SH-SY5Y (cell line): ENCODE data around the gene LAPTM4A.
A peak's percentile ranks its signal among the peaks of the same experiment; 100 is the strongest.

ENCODE experiments used
- GATA2 ChIP-seq: IDR thresholded peaks from 2 replicates; pipeline ENCODE4 v1.6.1; 2011; ENCODE audit warnings: mild to moderate bottlenecking, low read depth, low read length
- GATA3 ChIP-seq: IDR thresholded peaks from 2 replicates; pipeline ENCODE4 v1.6.1; 2011; ENCODE audit warnings: low read depth, mild to moderate bottlenecking, low read length, moderate library complexity

Gene LAPTM4A

DNA sequence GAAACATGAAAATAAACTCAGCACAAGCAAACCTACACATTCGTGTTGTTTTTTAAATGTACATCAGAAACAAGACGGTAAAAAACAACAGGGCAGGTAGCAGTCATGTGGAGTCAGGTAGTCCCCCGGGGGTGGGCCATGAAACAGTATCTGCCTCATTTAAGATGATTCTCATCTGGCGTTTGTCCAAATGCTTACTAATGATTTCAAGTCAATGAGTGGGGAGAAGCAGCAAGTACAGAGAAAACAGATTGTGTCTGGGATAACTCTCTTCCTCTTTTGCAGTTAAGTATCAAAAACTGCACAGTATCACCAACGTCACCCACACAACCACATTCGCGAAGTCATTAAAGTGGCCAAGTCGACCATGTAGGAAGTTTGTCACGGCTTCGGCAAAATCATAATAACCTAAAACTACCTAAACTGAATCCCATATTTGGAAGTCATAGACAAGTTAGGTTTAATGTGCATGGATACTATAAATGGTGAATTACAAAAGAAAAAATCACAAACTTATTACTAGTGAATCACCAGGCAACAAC lies 1.3 kb downstream of the LAPTM4A start:
- TF ChIP-seq GATA2 (no peak), GATA3 (no peak)

DNA sequence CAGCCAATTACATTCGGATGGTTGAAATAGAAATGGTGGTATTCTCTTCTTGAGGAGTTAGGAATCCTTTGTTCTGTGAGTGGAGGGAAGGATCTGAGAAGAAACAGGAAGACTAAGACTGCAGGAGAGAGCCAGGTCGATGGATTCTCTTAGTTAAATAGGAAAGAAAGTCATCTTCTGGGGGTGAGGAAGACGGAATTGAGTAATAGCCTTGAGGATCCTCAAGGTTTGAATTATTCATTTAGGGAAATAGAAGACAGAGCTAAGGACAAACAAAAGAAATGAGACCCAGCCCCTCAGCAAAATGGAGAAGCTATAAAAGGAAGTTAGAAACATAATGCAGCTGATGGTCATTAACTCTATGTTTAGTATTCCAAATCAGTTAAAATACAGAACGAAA lies 1.8 kb downstream of the LAPTM4A start:
- TF ChIP-seq GATA3 = no peak
- TF ChIP-seq GATA2 = no peak

DNA sequence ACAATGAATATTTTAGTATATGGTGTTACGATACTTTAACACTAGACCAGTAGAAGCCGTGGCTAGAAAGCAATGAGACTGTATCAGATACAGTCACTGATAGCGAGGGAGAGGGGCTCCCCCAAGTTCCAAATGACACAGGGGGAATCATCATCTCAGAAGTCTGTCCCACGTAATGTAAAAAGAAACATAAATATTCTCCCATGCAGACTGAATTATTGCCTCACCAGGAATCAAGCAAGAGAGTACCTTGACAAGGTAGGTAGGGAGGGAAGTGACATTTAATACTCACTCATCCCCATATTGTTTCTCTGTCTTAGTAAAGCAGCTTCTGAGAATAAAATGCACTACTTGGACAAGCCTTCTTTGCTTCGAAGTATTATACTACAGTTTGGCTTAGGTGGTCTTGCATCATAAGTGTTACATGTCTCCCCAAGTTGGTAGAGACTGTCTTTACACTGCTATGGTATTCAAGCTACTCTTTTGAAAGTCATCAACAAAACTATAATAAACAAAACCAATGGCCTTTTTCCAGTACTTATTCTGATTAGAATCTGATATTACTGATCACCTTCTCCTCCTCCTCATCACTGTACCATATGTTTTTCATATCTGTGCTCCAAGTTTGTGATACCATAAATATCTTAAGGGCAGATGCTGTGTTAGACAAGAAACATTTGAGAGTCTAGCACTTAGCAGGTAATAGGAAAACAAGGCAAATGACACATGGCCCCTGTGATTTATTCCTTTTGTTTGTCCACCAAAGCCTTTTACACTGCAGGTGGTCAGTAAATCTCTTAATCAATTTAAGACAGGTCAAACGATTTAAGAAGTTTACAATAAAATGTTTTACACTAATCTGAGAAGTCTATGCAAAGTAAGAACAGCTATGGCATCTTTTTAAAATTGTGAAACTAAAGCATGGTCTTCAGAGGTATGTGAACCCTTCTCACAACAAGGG lies 2.7 kb downstream of the LAPTM4A start:
- TF ChIP-seq GATA3 (no peak), GATA2 (no peak; the same call in 1 of the 2 replicates)

DNA sequence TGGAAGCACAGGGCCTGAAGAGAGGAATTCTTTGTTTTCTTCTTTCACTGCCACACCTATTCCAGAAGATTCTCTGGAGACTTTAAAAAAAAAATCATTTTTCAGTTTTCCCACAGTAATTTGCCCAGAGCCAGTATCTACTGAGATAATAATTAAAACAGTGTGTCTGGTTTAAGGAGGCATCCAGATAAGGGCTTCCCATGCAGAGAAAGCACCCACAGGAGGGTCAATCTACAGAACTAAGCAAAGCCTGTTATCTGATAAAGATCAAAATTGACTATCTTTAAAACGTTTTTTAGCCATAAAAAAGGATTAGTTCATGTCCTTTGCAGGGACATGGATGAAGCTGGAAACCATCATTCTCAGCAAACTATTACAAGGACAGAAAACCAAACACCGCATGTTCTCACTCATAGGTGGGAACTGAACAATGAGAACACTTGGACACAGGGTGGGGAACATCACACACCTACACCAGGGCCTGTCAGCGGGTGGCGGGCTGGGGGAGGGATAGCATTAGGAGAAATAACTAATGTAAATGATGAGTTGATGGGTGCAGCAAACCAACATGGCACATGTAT lies 5.6 kb downstream of the LAPTM4A start:
- peak; percentile 93 for TF ChIP-seq GATA2
- TF ChIP-seq GATA3 = peak; percentile 97

DNA sequence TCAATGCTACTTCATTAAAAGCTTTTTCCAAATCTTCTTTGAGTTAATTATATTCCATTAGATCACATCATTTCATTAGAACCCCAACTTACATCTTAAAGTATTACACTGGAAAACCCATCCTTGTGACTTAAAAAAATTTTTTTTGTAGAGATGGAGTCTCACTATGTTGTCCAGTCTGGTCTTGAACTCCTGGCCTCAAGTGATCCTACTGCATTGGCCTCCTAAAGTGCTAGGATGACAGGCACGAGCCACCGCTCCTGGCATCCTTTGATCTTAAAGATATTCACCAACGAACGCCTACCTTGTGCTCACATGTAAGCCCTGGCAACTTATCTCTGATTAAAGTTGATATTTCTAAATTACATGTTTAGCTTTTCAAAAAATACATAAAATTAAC lies 6.7 kb downstream of the LAPTM4A start:
- TF ChIP-seq GATA2 = no peak
- TF ChIP-seq GATA3 = no peak

DNA sequence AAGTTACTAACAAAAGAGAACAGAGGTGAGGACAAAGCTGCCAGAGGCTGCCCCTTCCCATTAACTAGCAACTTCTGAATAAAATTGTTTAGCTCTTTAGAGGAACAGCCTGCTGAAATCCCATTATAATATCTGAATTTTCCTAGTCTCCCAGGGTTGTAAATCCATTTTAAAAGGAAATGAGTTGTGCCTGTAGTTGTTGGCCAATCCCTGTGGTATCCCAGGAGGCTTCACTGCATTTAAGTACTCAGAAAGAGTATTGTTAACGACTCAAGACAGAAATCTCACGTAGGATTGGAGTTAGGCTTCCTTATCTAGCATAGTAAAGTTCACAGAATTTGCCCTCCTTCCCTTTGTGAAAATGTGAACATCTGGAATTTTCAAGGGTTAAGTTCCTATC lies 8.9 kb downstream of the LAPTM4A start:
- TF ChIP-seq GATA2 (no peak), GATA3 (no peak)

DNA sequence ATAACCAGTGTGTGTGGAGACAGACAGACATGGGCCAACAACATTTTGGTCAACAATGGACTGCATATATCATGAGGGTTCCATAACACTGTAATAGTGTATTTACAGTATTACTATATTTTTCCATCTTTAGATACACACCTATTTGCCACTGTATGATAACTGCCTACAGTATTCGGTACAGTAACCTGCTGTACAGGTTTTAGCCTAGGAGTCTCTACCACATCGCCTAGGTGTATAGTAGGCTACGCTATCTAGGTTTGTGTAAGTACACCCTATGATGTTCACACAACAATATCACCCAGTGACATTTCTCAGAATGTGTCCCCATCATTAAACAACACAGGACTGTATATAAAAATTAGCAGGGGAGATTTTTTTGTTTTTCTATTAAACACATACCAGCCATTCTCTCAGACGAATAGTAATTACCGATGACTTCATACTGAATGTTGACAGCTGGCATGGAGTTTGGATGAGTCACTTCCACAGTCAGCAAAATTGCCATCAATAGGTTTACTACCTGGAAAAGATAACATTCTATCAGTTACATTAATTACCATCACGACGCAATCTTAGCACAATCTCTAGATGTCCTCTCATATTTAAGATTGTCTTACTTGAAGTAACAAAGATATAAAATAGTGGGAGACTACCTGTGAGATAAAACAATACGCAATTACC lies 10.8 kb downstream of the LAPTM4A start:
- no peak for TF ChIP-seq GATA3
- no peak for TF ChIP-seq GATA2

DNA sequence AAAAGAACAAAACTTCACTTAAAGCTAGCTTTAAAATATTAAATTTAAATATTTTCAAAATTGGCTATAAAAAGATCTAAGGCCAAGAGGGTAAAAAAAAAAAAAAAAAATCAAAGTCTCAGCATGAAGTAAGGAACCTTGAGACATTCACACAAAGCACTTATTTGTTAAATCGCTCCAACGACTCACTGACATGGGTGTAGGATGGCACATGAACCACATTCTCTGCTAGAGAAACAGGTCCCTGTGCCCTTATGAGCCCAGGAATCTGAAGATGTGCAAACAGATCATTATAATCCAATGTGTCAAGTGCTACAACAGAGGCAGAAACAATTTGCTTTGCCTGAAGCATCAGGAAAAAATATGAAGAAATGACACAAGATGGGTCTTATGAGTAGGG lies 13.8 kb downstream of the LAPTM4A start:
- TF ChIP-seq GATA2 (no peak), GATA3 (no peak)

DNA sequence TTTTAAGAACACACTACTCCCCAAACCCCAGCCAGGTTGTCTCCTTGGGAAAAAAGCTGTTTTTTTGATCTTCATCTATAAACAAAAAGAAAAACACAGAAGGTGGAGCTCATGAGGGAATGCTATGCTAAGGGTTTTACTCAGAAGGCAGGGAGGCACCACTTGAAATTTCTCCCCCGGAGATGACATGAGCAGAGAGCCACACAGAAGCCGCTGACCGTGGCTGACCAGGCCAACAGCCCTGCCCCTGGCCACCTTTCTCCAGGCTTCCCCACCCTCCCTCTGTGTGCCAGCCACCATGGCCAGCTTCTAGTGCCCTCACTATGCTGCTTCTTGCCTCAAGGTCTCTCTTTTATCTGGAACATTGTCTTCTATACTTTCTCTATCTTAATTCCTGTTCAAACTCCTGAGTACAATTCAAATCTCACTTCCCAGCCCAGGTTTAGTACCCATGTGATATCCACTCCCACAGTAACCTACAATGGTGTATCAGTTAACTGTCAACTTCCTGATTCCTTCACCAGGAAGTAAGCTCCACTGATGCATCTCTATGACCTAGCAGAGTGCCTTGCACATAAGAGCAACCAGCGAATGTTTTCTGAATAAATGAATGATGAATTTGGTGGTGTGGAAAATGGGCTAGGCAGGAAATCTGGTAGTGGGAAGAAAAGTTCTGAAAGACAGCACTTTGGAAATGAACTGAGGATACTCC lies 15.3 kb downstream of the LAPTM4A start:
- TF ChIP-seq GATA2 = no peak
- TF ChIP-seq GATA3 = no peak

DNA sequence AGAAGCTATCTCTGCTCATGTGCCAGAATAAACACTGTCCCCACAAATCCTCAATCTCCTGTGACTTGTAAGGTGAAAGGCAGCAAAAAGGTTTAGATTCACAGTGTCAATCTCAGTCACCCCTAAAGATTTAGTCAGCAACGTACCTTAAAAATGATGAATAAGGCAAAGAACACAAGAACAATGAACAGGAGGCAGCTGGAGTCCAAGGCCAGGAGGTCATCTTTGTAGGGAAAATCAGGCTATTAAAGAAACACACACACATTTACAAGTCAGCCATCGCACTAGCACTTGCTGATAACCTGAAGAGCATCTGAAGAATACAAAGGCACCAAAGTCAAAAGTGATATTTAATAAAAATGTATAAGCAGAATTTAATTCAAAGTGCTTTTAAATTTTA lies 16.6 kb downstream of the LAPTM4A start:
- TF ChIP-seq GATA2 (no peak), GATA3 (no peak)

DNA sequence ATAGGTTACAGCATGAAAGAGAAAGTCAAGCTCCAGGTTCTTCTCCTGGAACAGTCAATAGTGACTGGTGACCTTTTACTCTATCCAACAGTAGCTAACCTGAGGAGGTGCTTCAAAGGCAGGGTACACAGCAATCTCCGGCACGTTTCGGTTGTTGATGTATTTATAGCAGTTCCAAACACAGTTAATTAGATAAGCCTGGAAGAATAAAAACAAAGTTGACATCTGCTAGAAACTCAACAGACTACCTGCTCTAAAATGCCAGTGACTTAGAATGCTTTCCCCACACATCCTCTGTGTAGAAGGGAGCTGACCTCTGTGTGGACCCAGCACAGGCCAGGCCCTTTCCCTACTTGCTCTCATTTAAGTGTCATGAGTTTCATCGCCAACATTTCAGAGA lies 17.2 kb downstream of the LAPTM4A start:
- TF ChIP-seq GATA3 (no peak), GATA2 (no peak)

DNA sequence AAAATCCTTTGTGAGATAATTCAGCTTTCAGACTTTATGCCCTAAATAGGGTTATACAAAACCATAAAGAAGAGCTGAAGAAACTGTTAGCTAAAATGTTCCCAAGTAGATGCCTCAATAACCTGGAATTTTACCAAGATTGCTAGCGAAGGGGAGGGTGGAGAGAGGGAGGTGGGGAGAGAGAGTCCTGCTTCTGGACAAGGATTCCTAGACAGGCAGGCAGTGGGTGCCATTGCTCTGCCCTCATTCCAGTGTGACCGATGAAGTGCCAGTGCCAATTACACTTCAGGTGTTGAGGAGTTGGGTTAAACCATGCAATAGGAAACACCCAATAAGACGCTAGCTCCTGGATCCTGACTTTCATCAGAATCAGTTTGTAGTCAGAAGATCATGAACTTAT lies 18.1 kb downstream of the LAPTM4A start:
- TF ChIP-seq GATA3 (no peak), GATA2 (no peak)

DNA sequence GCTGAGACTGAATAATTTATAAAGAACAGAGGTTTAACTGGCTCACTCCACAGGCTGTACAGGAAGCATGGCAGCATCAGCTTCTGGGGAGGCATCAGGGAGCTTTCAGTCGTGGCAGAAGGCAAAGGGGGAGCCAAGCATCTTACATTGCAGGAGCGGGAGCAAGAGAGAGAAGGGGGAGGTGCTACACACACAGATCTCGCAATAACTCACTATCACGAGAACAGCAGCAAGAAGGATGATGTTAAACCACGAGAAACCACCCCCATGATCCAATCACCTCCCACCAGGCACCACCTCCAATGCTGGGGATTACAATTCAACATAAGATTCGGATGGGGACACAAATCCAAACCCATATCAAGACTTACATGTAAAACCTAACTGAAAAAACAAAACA lies 21.2 kb downstream of the LAPTM4A start:
- TF ChIP-seq GATA3 (no peak), GATA2 (no peak)
